ENCODE data around the gene ZC3H7A. TPM values are rescaled to one million over a fixed set of nuclear protein-coding genes. Genes with fewer than 3 reads are reported as not detected.

ZC3H7A gene
- total RNA-seq, 1 experiment from 2014 or later = 19.4 TPM

DNA sequence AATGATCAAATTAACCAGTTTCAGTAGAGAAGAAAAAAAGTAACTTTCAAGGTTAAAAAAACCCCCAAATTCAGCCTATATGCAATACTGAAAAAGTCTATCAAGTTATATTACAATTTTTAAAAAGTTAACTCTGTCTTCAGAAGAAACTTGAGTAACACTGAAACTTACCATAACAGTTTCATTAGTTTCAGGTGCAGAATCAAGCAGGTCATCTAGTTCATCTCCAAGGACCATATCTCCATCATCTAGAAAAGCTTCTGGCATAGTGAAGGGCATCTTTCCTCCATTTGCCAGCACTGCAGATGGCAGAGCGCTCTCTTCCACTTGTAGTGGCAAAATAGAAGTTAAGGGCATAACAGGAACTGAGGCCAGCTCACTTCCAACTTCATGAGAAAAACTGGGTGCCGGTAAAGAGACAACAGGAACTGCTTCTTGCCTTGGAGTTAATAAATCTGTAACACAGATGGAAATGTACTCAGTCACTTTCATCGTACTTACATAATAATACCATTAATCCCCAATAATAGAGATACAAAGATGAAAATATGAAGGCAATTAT lies 22.9 kb downstream of the ZC3H7A start:
- no peak for DNase-seq (ENCODE audit: low spot score)

DNA sequence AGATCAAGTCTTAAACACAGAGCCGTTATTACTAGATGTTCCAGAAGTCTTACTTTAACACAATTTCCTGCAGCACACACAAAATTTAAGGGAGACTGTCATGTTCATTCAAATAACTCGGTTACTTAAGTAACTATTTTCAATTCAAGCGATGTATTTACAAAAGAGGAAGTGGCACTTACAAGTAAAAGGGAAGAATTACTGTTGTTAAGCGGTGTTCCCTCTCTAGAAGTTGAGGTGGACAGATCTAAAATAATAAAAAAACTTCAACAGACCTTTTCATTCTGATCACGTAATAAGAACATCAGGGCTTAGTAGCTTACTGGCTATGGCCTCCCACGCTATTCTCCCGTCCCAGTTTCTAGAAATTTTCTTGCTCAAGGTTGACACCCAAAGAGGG lies 28.2 kb downstream of the ZC3H7A start:
- no peak for DNase-seq (ENCODE audit: low spot score)

DNA sequence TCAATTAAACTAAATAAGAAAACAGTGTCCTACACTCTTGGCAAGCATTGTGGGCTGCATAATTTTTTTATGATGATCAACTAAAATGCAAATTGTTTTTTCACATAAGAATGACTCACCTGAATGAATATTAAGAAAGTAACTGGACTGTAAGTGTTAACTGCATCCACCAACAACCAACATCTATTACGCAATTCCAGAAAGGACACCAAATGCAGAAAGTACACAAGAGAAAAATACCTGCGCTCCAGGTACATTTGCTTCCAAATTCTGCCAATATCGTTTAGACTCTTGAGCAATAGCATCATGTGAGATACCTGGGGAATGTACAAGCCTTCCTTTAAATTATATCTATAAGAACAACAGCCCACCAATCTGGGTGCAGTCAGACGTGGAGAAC lies 34.6 kb downstream of the ZC3H7A start:
- no peak for DNase-seq (ENCODE audit: low spot score)

DNA sequence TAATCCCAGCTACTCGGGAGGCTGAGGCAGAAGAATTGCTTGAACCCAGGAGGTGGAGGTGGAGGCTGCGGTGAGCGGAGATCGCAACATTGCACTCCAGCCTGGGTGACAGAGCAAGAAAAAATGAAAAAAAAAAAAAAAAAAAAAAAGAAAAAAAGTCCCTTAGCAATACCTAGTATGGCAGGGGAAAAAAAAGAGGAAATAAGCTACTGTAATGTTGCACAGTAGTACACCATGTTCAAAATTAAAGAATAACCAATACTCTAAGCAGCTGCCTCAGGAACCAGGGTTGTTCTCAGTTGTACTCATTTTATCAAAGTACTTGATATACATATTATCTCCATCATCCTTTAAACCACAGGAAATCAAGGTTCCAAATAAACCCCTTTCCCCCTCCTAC lies 37.1 kb downstream of the ZC3H7A start:
- DNase-seq (ENCODE audit: low spot score) = no peak

DNA sequence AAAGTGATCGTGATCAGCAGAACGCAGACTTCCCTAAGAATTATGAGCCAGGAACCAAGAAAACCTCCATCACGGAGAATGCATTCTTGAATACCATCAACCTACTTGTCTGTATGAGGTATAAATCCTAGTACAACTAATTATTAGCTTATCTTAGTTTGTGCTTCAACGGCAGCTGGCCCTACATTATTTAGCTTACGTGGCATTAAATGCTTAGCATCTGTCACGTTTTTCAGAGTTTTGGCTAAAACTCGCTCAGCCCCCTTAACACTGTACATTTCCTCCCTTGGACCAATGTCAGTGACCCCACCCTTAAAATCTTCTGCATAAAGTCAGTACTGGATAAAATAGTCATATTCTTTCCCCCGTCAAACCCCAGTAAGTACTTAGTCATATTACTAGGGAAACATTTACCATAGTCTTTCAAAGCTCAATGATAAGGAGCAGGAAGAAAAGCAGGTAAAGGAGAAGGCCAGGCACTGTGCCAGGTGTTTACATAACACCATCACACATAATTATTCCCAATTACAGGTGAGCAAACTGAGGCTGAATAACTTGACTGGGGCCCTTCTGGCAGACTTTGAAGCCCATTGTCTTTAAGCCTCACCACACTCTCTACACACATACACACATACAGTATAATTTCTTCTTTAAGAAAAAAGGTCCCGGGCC lies 37.8 kb downstream of the ZC3H7A start:
- DNase-seq (ENCODE audit: low spot score) = no peak

DNA sequence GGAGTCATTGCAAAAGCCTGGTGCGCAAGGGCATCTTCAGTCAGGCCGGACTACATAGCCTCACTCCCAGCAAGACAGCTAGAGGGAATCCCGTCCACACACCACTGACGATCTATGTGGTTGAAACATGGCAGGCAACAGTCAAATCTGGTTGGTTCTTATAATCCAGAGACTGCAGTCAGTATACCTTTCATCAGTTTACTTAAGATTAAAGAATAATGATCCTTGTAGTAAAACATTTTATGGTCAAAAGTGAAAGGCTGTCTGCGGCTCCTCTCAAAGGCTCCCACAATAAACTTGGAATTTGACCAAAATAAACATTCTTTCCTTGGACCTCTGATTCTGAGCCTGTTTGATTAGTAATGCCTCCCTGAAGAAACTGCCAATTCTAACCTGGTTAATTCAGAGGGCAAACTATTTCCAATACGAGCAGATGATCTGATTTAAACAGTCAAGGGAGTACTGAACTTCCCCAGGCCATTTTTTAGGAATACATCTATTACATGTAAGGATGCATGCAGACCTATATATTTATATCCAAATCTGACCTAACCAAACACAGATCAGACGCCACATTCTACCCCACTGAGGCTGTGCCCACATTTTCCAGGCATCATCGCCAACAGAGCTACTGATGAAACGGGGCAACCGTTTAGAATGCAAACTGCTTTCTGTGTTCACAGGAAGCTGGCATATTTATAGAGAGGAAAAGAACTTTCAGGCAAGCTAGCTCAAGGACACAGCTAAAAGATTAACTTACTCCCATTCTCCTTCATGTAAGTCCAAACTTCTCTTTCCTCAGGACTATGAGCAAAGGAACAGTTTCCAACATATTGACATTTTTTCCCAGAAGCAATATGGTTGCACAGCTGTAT lies 39.1 kb downstream of the ZC3H7A start:
- peak; percentile 61 for DNase-seq (ENCODE audit: low spot score)

DNA sequence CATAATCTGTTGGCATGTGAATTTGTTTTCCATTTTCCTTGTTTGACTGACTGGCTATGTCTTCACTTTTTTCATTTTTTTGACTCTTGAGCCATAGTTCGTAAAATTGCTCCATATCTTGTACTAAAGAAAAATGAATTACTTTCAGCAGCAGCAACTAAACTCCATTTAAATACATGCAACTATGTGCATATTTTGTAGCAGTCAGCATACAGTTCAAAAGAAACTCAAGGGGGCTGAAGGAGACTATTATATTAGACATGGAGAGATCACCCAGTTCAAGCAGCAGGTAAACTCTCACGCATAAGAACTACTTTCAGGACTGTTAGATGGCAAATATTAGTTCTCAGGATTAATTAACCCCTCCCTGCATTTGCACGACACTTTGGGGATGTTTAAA lies 40.8 kb downstream of the ZC3H7A start:
- DNase-seq (ENCODE audit: low spot score) = no peak

DNA sequence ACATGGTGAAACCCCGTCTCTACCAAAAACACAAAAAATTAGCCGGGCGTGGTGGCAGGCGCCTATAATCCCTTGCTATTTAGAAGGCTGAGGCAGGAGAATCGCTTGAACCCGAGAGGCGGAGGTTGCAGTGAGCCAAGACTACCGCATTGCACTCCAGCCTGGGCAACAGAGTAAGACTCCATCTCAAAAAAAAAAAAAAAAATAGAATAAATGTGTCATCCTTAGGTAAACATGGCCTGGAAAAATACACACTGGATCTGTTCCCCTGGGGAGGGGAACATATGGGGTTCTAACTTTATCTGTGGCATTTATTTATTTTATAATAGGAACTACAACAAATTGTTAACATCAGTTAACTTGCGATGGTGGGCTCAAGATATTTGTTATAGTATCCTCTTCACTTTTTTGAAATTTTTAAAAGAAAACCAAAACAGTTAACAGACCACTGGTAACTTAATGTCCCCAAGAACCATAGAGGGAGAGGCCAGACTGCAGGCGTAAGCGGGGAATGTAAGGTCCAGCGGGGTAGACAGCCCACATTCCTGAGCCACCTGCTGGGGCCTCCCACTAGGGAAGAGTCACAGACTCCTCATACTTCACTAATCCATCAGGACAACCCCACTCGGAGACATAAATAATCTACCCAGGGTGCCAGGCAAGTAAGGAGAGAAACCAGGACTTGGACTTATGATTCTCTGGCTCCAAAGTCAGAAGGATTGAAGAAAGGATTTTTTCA lies 41.9 kb downstream of the ZC3H7A start:
- DNase-seq (ENCODE audit: low spot score) = no peak

DNA sequence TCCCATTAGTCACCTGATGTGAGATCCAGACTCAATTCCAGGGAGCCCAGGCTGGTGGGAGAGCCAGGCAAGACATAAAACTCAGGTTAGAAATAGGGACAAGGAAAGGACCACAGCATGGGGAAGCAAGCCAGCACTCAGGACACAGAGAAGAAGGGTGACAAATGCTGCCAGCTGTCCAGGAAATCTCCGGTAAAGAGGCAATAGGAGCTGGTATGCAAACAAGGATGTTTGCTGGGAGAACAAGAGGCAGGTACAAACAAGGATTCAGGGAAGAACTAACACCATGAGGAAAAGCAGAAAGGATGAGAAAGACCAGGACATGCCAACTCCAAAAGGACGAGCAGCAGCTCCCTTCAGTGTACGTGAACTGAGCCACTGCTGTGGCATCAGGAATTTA lies 44.2 kb downstream of the ZC3H7A start:
- no peak for DNase-seq (ENCODE audit: low spot score)

DNA sequence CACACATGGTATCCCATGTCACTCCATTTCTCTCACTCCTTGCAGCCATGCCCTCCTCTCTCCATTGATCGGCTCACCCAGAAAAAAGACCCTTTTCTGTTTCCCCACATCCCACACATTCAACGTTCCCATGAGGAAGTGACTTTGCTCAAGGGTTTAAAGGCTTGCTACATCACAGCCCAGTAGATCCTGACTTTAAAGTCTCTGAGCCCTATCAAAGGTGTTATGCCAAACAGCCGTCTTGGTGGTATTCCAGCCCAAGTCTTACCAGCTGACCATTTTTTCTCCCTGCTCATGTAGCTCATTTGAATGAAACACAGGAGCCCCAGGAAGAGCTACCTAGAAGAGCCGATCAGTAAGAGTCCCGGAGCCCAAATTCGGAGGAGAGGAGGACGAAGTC lies 47.0 kb downstream of the ZC3H7A start:
- DNase-seq (ENCODE audit: low spot score) = no peak

DNA sequence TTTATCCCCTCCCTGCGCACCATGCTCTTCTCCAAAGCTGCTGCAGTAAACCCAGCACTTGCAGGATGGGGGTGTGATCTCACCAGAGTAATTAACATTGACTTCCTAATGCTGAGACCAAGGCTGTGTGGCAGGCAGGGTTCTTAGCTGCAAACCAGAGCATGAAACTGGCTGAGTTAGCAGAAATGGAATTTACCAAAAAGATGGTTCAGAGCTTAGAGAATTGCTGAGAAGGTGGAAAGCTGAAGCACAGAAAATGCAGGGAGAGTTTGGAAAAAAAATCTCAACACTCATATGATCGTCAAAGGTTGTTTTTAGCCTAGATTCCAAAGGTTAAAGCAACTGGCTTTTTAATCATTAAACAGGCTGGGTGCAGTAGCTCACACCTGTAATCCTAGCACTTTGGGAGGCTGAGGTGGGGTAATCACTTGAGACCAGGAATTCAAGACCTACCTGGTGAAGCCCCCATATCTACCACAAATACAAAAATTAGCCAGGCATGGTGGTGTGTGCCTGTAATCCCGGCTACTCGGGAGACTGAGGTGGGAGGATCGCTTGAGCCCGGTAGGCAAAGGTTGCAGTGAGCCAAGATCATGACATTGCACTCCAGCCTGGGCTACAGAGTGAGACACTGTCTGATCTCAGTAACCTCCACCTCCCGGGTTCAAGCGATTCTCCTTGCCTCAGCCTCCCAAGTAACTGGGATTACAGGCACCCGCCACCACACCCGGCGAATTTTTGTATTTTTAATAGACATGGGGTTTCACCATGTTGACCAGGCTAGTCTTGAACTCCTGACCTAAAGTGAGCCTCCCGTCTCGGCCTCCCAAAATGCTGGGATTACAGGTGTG lies 48.4 kb downstream of the ZC3H7A start:
- no peak for DNase-seq (ENCODE audit: low spot score)

DNA sequence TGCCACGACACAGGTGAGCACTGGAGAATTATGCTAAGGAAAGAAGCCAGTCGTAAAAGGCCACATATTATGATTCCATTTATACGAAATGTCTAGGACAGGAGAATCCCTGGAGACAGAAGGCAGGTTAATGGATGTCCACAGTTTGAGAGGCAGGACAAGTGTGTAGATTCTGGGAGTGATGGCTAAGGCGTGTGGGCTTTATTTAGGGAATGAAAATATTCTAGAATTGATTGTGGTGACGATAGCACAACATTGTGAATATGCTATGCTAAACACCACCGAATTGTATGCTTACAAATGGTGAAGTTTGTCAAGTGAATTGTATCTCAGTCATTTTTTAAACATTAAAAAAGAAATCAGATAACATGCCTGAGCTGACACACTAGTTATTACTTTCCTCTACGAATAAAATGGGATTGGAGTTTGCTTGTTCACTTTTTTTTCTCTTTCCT lies 49.1 kb downstream of the ZC3H7A start:
- DNase-seq (ENCODE audit: low spot score) = no peak

DNA sequence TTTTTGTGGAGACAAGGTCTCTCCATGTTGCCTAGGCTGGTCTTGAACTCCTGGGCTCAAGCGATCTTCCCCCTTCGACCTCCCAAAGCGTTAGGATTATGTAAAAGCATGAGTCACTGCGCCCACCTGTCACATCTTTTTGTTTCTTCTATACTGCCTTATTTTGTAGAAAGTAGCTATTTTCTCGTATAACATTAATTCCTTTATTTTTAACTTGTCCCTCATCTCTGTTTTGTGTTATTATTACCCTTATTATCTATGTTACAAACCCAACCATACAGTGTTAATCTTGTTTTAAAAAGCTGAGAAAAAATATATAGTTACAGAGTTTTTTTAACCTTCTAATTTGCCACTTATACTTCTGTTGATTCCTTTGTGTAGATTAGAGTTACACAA lies 53.0 kb downstream of the ZC3H7A start:
- DNase-seq (ENCODE audit: low spot score) = no peak

DNA sequence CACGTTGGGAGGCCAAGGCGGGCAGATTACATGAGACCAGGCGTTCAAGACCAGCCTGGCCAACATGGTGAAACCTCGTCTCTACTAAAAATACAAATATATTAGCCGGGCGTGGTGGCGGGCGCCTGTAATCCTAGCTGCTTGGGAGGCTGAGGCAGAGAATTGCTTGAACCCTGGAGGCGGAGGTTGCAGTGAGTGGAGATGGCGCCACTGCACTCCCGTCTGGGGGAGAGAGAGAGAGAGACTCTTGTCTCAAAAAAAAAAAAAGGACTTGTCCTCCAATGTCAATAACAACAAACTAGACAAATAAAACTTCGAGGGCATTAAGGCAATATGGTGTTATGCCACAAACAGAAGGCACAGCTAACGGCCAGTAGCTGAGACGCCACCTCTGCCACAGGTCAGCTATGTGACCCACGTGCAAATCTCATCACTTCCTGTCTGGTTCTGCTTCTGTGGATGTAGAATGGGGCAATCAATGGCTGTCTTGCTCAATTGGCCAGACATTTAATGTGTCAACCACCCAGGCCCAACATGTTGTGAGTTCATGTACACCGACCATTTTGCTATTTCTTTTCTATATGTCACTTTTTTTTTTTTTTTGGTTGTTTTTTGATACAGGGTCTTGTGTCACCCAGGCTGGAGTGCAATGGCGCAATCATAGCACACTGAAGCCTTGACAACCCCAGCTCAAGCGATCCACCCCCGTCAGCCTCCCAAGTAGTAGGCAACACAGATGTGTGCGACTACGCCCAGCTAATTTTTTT lies 53.6 kb downstream of the ZC3H7A start:
- DNase-seq (ENCODE audit: low spot score) = peak; percentile 45

DNA sequence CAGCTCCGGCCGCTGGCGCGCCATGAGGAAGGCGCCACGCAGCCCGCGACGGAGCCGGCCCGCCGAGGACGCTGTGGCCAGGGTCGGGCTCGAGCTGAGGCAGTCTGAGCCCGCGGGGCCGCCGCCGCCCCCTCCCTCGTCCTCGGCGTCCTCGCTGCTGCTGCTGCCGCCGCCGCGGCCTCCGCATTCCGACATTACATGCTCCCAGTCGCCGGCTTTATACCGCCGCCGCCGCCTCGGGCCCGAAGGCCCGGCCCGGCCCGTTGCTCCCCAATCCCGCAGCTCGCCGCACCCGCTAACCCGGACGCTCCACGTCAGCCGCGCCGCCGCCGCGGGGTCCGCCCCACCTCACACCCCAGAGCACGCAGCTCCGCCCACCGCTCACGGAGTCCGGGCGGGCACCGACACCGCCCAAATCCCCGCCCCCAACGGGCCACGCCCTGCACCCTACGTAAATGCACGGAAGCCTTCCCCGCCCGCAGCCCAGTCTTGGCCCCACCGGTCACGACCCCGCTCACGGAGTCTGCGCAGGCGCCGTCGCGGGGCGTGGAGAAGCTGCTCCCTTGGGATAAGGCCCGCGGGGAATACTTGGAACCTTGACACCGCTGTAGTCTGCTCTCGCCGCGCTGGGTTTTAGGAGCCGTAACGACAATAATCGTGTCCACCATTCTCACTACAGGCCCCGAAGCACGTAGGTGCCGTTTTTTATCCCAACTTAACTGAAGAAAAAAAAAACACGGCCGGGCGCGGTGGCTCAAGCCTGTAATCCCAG lies 54.3 kb downstream of the ZC3H7A start, which contains the start of gene TXNDC11:
Gene TXNDC11, minus strand, starts transcription at position 322 of the 772 bp plus-strand sequence. Its CDS starts 127 bp downstream, at position 195.
- peak; percentile 95 for DNase-seq (ENCODE audit: low spot score)

DNA sequence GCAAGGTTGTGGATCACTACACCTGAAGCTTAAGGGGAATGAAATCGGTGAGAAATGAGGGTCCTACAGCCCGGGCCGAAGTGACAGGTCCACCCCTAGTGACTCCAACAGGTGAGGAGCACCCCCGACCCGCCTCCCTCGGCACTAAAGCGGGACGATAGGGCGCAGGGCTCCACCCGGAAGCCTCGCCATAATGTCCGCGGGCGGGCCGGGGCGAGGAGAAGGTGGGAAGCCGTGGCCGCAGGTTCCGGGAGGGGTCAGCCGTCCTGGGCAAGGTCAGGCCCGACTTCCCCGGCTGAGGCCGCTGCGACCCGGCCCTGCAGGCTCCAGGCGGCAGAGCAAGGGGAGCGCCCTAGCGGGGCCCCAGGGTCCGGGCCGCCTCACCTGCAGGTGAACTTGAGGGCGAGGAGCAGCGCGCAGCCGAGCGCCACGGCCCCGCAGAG lies 54.9 kb downstream of the ZC3H7A start:
- no peak for DNase-seq (ENCODE audit: low spot score)

DNA sequence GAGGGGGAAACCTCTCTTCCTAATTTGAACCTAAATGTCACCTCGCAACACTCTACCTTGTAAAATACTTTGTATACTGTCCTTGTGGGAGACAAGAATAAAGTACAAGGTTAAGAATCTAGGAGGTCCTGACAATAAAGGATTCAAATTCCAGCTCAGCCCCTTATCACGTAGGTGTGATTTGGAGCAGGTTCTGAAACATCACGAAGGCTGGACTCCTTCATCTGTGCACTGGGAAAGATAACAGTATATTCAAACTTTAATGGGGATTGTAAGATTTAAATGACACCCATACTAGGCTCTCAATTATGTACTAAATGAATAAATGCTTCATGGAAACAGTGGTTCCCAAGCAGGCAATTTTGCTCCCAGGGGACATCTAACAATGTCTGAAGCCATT lies 56.5 kb downstream of the ZC3H7A start:
- no peak for DNase-seq (ENCODE audit: low spot score)

DNA sequence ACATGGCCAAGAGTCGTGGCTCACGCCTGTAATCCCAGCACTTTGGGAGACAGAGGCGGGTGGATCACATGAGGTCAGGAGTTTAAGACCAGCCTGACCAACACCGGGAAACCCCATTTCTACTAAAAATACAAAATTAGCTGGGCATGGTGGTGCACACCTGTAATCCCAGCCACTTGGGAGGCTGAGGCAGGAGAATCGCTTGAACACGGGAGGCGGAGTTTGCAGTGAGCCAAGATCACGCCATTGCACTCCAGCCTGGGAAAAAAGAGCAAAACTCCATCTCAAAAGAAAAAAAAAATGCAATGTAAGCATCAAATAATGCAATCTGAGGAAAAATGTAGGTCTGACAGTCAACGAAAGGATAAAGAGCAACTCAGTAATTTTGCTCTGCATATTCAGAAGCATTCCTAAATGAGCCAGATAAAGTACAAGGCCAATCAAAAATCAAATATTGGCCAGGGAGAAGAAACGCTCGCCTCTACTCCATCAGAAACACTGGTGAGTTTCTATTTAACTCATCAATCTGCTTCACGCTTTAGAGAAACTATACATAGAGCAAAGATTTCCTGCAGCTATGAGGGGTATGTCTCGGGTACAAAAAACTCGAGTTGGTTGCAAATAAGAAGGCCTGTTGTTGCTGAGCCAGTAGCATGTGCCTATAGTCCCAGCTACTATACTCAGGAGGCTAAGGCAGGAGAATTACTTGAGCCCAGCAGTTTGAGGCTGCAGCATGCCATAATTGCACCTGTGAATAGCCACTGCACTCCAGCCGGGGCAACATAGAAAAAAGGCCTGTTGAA lies 58.1 kb downstream of the ZC3H7A start:
- DNase-seq (ENCODE audit: low spot score) = no peak

DNA sequence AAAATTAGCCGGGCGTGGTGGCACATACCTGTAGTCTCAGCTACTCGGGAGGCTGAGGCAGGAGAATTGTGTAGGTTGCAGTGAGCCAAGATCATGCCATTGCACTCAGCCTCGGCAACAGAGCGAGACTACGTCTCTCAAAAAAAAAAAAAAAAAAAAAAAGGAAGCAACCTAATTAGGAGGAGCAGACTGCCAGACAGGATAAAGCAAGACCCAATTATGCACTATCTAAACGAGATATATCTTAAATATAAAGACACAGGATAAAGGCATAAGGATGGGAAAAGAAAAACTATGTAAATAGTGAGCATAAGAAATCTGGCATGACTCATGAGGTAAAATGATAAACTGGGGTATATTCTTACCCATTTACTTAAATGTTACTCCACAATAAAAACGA lies 59.3 kb downstream of the ZC3H7A start:
- no peak for DNase-seq (ENCODE audit: low spot score)

Measured in H4 (cell line).